Loucy (cell line): ENCODE measurements around the gene NFIX.

Experiments
- H2AFZ ChIP-seq: fragments of 200-600 bp; sonication (generic); 2 replicates; pipeline ENCODE4 v1.6.0; 2016; ENCODE audit warnings: antibody characterized with exemption, mild to moderate bottlenecking, low read length, moderate library complexity
- H3F3A ChIP-seq: fragments of 200-600 bp; 2 replicates; pipeline ENCODE4 v1.6.0; 2016; ENCODE audit warnings: antibody characterized with exemption, low read depth, mild to moderate bottlenecking
- H3K27me3 ChIP-seq: fragments of 200-600 bp; sonication (generic); 2 replicates; pipeline ENCODE4 v1.6.1; 2014; ENCODE audit warnings: low read length, mild to moderate bottlenecking; ENCODE audit not compliant: insufficient read depth, poor library complexity, severe bottlenecking
- H3K36me3 ChIP-seq: fragments of 200-600 bp; sonication (generic); 2 replicates; pipeline ENCODE4 v1.6.1; 2016; ENCODE audit warnings: low read length; ENCODE audit not compliant: insufficient read depth
- H3K4me1 ChIP-seq: fragments of 200-600 bp; sonication (generic); 2 replicates; pipeline ENCODE4 v1.5.1; 2014; ENCODE audit warnings: low read length, mild to moderate bottlenecking; ENCODE audit not compliant: insufficient read depth, poor library complexity, severe bottlenecking
- H3K4me2 ChIP-seq: fragments of 200-600 bp; sonication (generic); 2 replicates; pipeline ENCODE4 v1.6.0; 2014; ENCODE audit warnings: antibody characterized with exemption, low read length, low read depth, mild to moderate bottlenecking; ENCODE audit not compliant: poor library complexity, severe bottlenecking
- H3K4me3 ChIP-seq: fragments of 200-600 bp; sonication (generic); 2 replicates; pipeline ENCODE4 v1.5.1; 2014; ENCODE audit warnings: low read length, mild to moderate bottlenecking, mixed read lengths; ENCODE audit not compliant: poor library complexity, severe bottlenecking
- H3K79me2 ChIP-seq: fragments of 200-600 bp; sonication (generic); 2 replicates; pipeline ENCODE4 v1.6.1; 2014; ENCODE audit warnings: low read length; ENCODE audit not compliant: insufficient read depth
- H3K9ac ChIP-seq: fragments of 200-600 bp; sonication (generic); 2 replicates; pipeline ENCODE4 v1.6.0; 2014; ENCODE audit warnings: mild to moderate bottlenecking, low read depth, low read length, moderate library complexity; ENCODE audit not compliant: poor library complexity, severe bottlenecking
- H3K9me2 ChIP-seq: fragments of 200-600 bp; sonication (generic); replicated peaks from 2 replicates; pipeline ENCODE4 v1.6.1; 2016; ENCODE audit warnings: low read depth, low read length, mixed read lengths
- H3K9me3 ChIP-seq: fragments of 200-600 bp; sonication (generic); 2 replicates; pipeline ENCODE4 v1.6.1; 2014; ENCODE audit warnings: mild to moderate bottlenecking, antibody characterized with exemption, low read length, low read depth; ENCODE audit not compliant: insufficient read depth
- H4K20me1 ChIP-seq: fragments of 200-600 bp; sonication (generic); 2 replicates; pipeline ENCODE4 v1.6.0; 2014; ENCODE audit warnings: antibody characterized with exemption, low read length, mild to moderate bottlenecking; ENCODE audit not compliant: insufficient read depth, poor library complexity, severe bottlenecking
- EZH2phosphoT487 ChIP-seq: fragments of 200-600 bp; IDR thresholded peaks from 2 replicates; pipeline ENCODE4 v1.6.1; 2018; ENCODE audit warnings: antibody characterized with exemption, mild to moderate bottlenecking, moderate library complexity, borderline replicate concordance
- TF ChIP-seq, protein P1 (sequence below): fragments of 200-600 bp; sonication (generic); conservative IDR thresholded peaks from 2 replicates; pipeline ENCODE4 v1.5.1; 2014; ENCODE audit warnings: mild to moderate bottlenecking, antibody characterized with exemption, low read length

NFIX gene

DNA sequence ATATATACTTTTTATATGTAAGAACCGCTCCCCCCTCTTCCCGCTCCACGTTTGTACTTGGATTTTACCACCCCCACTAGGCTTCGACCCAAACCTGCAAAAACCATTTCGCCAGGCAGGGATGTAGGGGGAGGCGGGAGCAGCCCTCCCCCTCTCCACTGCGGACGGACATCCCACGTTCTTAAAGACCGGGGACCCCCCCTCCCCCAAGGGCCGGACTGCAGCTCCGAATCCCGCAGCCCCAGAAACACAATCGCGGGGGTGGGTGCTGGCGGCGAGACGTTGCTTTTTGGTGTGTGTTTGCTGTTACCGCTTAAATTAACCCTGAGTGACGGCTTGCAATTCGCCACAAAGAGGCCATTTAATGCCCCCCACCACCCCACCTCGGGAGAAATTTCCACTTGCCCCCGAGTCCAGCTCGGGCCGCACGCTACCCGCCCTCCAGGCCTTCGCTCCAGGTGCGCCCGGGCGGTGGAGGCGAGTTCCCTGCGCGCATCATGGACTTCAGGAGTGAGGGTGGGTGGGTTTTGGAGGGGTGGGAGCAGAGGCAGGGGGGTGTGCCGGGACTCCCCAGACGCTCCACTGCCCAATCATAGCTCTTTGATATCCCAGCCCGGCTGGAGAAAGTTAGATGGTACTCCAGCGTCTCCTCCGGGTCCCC, 15.8 kb downstream of the NFIX start:
- Histone ChIP-seq H3K9me2 (no peaks in the 10 kb centered on the region), H3K4me2 (no peak overlapping the region), H4K20me1 (no peaks in the 10 kb centered on the region), H3K36me3 (no peaks in the 10 kb centered on the region), H3K4me1 (peaks cover 18% of the 10 kb centered on the region), H3K9me3 (no peaks in the 10 kb centered on the region), H3F3A (no peaks in the 10 kb centered on the region), H2AFZ (no peak overlapping the region), H3K9ac (no peak overlapping the region), H3K27me3 (peaks cover 8% of the 10 kb centered on the region), H3K79me2 (no peaks in the 10 kb centered on the region), H3K4me3 (no peak overlapping the region)
- no peak for TF ChIP-seq EZH2phosphoT487
- TF ChIP-seq, protein P1, sequence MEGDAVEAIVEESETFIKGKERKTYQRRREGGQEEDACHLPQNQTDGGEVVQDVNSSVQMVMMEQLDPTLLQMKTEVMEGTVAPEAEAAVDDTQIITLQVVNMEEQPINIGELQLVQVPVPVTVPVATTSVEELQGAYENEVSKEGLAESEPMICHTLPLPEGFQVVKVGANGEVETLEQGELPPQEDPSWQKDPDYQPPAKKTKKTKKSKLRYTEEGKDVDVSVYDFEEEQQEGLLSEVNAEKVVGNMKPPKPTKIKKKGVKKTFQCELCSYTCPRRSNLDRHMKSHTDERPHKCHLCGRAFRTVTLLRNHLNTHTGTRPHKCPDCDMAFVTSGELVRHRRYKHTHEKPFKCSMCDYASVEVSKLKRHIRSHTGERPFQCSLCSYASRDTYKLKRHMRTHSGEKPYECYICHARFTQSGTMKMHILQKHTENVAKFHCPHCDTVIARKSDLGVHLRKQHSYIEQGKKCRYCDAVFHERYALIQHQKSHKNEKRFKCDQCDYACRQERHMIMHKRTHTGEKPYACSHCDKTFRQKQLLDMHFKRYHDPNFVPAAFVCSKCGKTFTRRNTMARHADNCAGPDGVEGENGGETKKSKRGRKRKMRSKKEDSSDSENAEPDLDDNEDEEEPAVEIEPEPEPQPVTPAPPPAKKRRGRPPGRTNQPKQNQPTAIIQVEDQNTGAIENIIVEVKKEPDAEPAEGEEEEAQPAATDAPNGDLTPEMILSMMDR: no peak

DNA sequence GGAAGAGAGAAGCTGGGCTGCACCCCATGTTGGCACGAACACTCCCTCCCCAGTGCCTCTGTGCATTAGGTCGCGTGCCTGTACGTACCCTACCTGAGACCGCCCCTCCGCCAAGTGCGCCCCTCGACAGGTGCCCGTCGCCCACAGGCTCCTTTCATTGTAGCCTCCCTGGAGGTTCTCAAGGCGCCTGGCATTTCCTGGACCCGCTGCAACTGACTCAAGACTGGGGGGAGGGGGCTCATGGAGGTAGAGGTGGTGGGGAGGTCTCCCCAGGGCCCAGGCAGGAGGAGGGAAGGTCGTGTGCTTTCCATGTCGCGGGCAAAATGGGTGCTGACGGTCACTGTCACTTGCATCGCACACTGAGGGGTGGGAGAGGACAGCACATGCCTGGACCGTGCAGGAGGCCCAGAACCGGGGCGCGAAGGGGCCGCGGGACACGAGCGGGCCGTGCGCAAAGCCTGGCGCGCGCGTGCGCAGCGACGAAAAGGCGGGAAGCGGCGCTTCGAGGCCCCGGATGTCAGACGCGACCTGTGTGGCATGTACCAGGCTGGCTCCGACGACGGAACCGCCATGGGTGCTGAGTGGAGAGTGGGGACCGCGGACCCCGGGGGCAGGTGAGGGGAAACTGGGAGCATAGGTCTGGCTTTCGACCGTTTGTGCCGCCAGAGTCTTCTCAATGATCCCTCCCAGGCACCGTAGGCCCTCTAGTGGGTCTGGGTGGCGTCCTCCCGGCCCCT, 16.5 kb downstream of the NFIX start:
- H4K20me1 ChIP-seq: no peaks in the 10 kb centered on the region
- H3K4me1 ChIP-seq: peaks cover 18% of the 10 kb centered on the region
- no peaks in the 10 kb centered on the region for H3K9me3 ChIP-seq
- no peaks in the 10 kb centered on the region for H3K79me2 ChIP-seq
- no peak overlapping the region for H2AFZ ChIP-seq
- no peaks in the 10 kb centered on the region for H3K36me3 ChIP-seq
- H3K4me2 ChIP-seq: no peak overlapping the region
- TF ChIP-seq, protein P1: no peak
- H3K4me3 ChIP-seq: no peak overlapping the region
- H3K9ac ChIP-seq: no peak overlapping the region
- H3K27me3 ChIP-seq: peaks cover 8% of the 10 kb centered on the region
- H3F3A ChIP-seq: no peaks in the 10 kb centered on the region
- no peaks in the 10 kb centered on the region for H3K9me2 ChIP-seq

GRCh38 chr19:13012390-13012689, 17.1 kb downstream of the NFIX start:
- Histone ChIP-seq H3K4me1 (peaks cover 18% of the 10 kb centered on the region), H2AFZ (no peak overlapping the region), H3K27me3 (peaks cover 8% of the 10 kb centered on the region), H3K9ac (no peak overlapping the region), H3K9me2 (no peaks in the 10 kb centered on the region), H3K79me2 (no peaks in the 10 kb centered on the region), H4K20me1 (no peaks in the 10 kb centered on the region), H3F3A (no peaks in the 10 kb centered on the region), H3K4me3 (no peak overlapping the region), H3K9me3 (no peaks in the 10 kb centered on the region), H3K4me2 (no peak overlapping the region), H3K36me3 (no peaks in the 10 kb centered on the region)
- TF ChIP-seq EZH2phosphoT487: no peak
- TF ChIP-seq, protein P1: no peak
